ENCODE data around the gene MRPL38. TPM values are rescaled to one million over a fixed set of nuclear protein-coding genes. Genes with fewer than 3 reads are reported as not detected.

MRPL38 gene
- total RNA-seq, 1 experiment from 2014 or later, result 127 TPM

GRCh38 chr17:75876190-75876937, 28.3 kb downstream of the MRPL38 start:
- TSS peak; percentile 7 for BruUV-seq (replicated peaks)
- POLR2A ChIA-PET (ENCODE audit: unreplicated experiment), result interaction anchor here (0.5 to 1.7 kb wide), 6 partner anchors 21 to 857 kb away, joined by 3 to 16 read pairs (median 8); partner anchors contain the start of gene WBP2

GRCh38 chr17:75875940-75876189, 28.8 kb downstream of the MRPL38 start:
- ChIA-PET CTCF (interaction anchor here (0.5 to 1.1 kb wide), 12 partner anchors 15 to 274 kb away, joined by 3 to 7 read pairs (median 4); partner anchors contain the start of genes UNC13D and WBP2), POLR2A (ENCODE audit: unreplicated experiment) (interaction anchor here (0.5 to 1.7 kb wide), 8 partner anchors 20 to 858 kb away, joined by 3 to 16 read pairs (median 8); partner anchors contain the start of gene WBP2)
- intact Hi-C loops (cut with micrococcal nuclease; ENCODE audit: unreplicated experiment), result loop anchor here (1.0 to 2.0 kb wide), 4 partner anchors 21 to 191 kb away; partner anchors contain the start of genes UNK and WBP2
- Histone ChIP-seq H3K27me3 (ENCODE audit: insufficient read depth, low read depth) (no peaks in the 10 kb centered on the region), H3K4me1 (replicated peaks; ENCODE audit: insufficient read depth) (peaks cover 48% of the 10 kb centered on the region), H3K9me3 (ENCODE audit: insufficient read depth, low read depth) (no peaks in the 10 kb centered on the region), H4K20me1 (ENCODE audit: insufficient read depth) (no peaks in the 10 kb centered on the region), H3K36me3 (ENCODE audit: low read depth) (no peaks in the 10 kb centered on the region), H3K27ac (peak overlapping the region; percentile 87), H3F3A (ENCODE audit: insufficient read depth, low read depth) (peaks cover 60% of the 10 kb centered on the region), H3K4me2 (peak overlapping the region; percentile 85), H3K79me2 (ENCODE audit: low read depth) (0 out of 2 replicates have a peak, but pooled peaks cover 3% of the 10 kb centered on the region), H3K4me3 (peak overlapping the region; percentile 96; the same call in 1 of the 2 replicates), H3K9me2 (ENCODE audit: insufficient read depth) (no peaks in the 10 kb centered on the region), H2AFZ (peak overlapping the region; percentile 60; the same call in 1 of the 2 replicates)
- peak in 1 of 2 experiments; percentile 94 for DNase-seq
- TF ChIP-seq CTCF (conservative IDR thresholded peaks at IDR 0.05) (no peak), EZH2 (IDR thresholded peaks at IDR 0.05; ENCODE audit: low read depth) (no peak)
- BruUV-seq (replicated peaks), result no TSS peak

More at GRCh38 chr17:75876190-75876937, 28.3 kb downstream of the MRPL38 start:
- Histone ChIP-seq H3K79me2 (ENCODE audit: low read depth) (0 out of 2 replicates have a peak, but pooled peaks cover 3% of the 10 kb centered on the region), H3K4me3 (peak overlapping the region; percentile 96; the same call in 1 of the 2 replicates), H3K27me3 (ENCODE audit: insufficient read depth, low read depth) (no peaks in the 10 kb centered on the region), H2AFZ (peak overlapping the region; percentile 91; the same call in 1 of the 2 replicates), H3K4me1 (replicated peaks; ENCODE audit: insufficient read depth) (peaks cover 48% of the 10 kb centered on the region), H3F3A (ENCODE audit: insufficient read depth, low read depth) (peaks cover 60% of the 10 kb centered on the region), H3K4me2 (peak overlapping the region; percentile 85), H3K27ac (peak overlapping the region; percentile 87), H3K36me3 (ENCODE audit: low read depth) (no peaks in the 10 kb centered on the region), H3K9me3 (ENCODE audit: insufficient read depth, low read depth) (no peaks in the 10 kb centered on the region), H4K20me1 (ENCODE audit: insufficient read depth) (no peaks in the 10 kb centered on the region), H3K9me2 (ENCODE audit: insufficient read depth) (no peaks in the 10 kb centered on the region)
- intact Hi-C loops (cut with micrococcal nuclease; ENCODE audit: unreplicated experiment), result loop anchor here (1.0 to 2.0 kb wide), 4 partner anchors 21 to 192 kb away; partner anchors contain the start of genes UNK and WBP2
- DNase-seq, result peak in 1 of 2 experiments; percentile 91
- no peak for TF ChIP-seq CTCF (conservative IDR thresholded peaks at IDR 0.05)
- no peak for TF ChIP-seq EZH2 (IDR thresholded peaks at IDR 0.05; ENCODE audit: low read depth)
- CTCF ChIA-PET, result interaction anchor here (0.6 to 1.1 kb wide), 10 partner anchors 21 to 275 kb away, joined by 3 to 7 read pairs (median 4); partner anchors contain the start of genes UNC13D and WBP2

- CTCF ChIA-PET, result interaction anchor here (0.5 to 1.1 kb wide), 12 partner anchors 15 to 274 kb away, joined by 3 to 7 read pairs (median 4); partner anchors contain the start of genes UNC13D and WBP2
- DNase-seq, result no peak
- no peak for TF ChIP-seq CTCF (conservative IDR thresholded peaks at IDR 0.05)
- no peak for TF ChIP-seq EZH2 (IDR thresholded peaks at IDR 0.05; ENCODE audit: low read depth)
- POLR2A ChIA-PET (ENCODE audit: unreplicated experiment), result interaction anchor here (0.5 to 1.7 kb wide), 9 partner anchors 20 to 977 kb away, joined by 3 to 16 read pairs (median 6); partner anchors contain the start of gene WBP2
- H3K79me2 ChIP-seq (ENCODE audit: low read depth), result 0 out of 2 replicates have a peak, but pooled peaks cover 3% of the 10 kb centered on the region
- BruUV-seq (replicated peaks), result no TSS peak
- H3K27ac ChIP-seq, result peak overlapping the region; percentile 87
- no peaks in the 10 kb centered on the region for H3K27me3 ChIP-seq (ENCODE audit: insufficient read depth, low read depth)
- intact Hi-C loops (cut with micrococcal nuclease; ENCODE audit: unreplicated experiment), result no loop called here
- no peaks in the 10 kb centered on the region for H3K9me2 ChIP-seq (ENCODE audit: insufficient read depth)
- H3F3A ChIP-seq (ENCODE audit: insufficient read depth, low read depth), result peaks cover 60% of the 10 kb centered on the region
- H3K4me3 ChIP-seq, result peak overlapping the region; percentile 96; the same call in 1 of the 2 replicates
- H3K4me2 ChIP-seq, result peak overlapping the region; percentile 85
- peaks cover 48% of the 10 kb centered on the region for H3K4me1 ChIP-seq (replicated peaks; ENCODE audit: insufficient read depth)
- H2AFZ ChIP-seq, result peak overlapping the region; percentile 60; the same call in 1 of the 2 replicates
- no peaks in the 10 kb centered on the region for H3K36me3 ChIP-seq (ENCODE audit: low read depth)
- H4K20me1 ChIP-seq (ENCODE audit: insufficient read depth), result no peaks in the 10 kb centered on the region
- H3K9me3 ChIP-seq (ENCODE audit: insufficient read depth, low read depth), result no peaks in the 10 kb centered on the region
These were observed 29.3 kb downstream of the MRPL38 start for GRCh38 chr17:75875182-75875939.

All from PC-9 (cell line).